Activated B cell treated with CpG ODN at 0.5 μM for 24 hours (primary cell): ENCODE results near the gene TMEM269. TPM values are rescaled to one million over a fixed set of nuclear protein-coding genes. Genes with fewer than 3 reads are reported as not detected.

Experiments used
- ATAC-seq: fragments of 200-7000 bp; cut with Tn5 transposase; one replicate; pipeline ENCODE4 v1.10.0; 2021; ENCODE audit warnings: low read depth, mild to moderate bottlenecking, moderate library complexity
- CTCF ChIA-PET: fragments of 350-600 bp; sonication (Branson Sonifier 250); formaldehyde crosslinking; loops from one replicate; lab custom pipeline; 2021; ENCODE audit warnings: antibody characterized with exemption; lab: Charles Lee
- POLR2A ChIA-PET: fragments of 350-600 bp; sonication (Branson Sonifier 250); formaldehyde crosslinking; loops from one replicate; lab custom pipeline; 2021; ENCODE audit warnings: antibody characterized with exemption; lab: Charles Lee
- DNase-seq: peaks from one replicate; pipeline ENCODE4 v3.0.0; 2022
- H3K27ac Mint-ChIP-seq: one replicate; pipeline ENCODE4 v1.8.0; 2020; ENCODE audit warnings: mixed read lengths
- H3K27me3 Mint-ChIP-seq: one replicate; pipeline ENCODE4 v1.8.0; 2021; ENCODE audit warnings: mixed read lengths
- H3K36me3 Mint-ChIP-seq: one replicate; pipeline ENCODE4 v1.8.0; 2021; ENCODE audit warnings: low read depth, mixed read lengths
- H3K4me1 Mint-ChIP-seq: one replicate; pipeline ENCODE4 v1.8.0; 2021; ENCODE audit warnings: mixed read lengths
- H3K4me3 Mint-ChIP-seq: one replicate; pipeline ENCODE4 v1.8.0; 2020; ENCODE audit warnings: mild to moderate bottlenecking, mixed read lengths
- H3K9me3 Mint-ChIP-seq: one replicate; pipeline ENCODE4 v1.8.0; 2020; ENCODE audit warnings: mixed read lengths
- CTCF ChIP-seq: fragments of 200-600 bp; IDR thresholded peaks from one replicate; pipeline ENCODE4 v1.8.0; 2022; ENCODE audit warnings: antibody characterized with exemption, mild to moderate bottlenecking
- intact Hi-C: fragments of 100-400 bp; cut with micrococcal nuclease; formaldehyde crosslinking; loops from one replicate; pipeline ENCODE4 v1.15.1; 2024
- total RNA-seq: library from RNA; stranded (reverse); gene quantifications from 2 replicates; pipeline ENCODE4 v1.2.3, GENCODE V29; 2022

TMEM269 gene
- total RNA-seq, 1 donor from 2014 or later: 0.31 TPM

- CTCF ChIA-PET: interaction anchor here (1.2 to 2.1 kb wide), 4 partner anchors 12 to 314 kb away, joined by 3 to 9 read pairs (median 4); no protein-coding TSS in a partner anchor
Measured at GRCh38 chr1:42759114-42759513, 25.7 kb upstream of the TMEM269 start.

GRCh38 chr1:42761567-42761966, 23.2 kb upstream of the TMEM269 start:
- ChIA-PET POLR2A (no interaction called here), CTCF (no interaction called here)
- intact Hi-C loops: no loop called here
- no peaks in the 10 kb centered on the region for H3K27me3 Mint-ChIP-seq
- peaks cover 28% of the 10 kb centered on the region for H3K36me3 Mint-ChIP-seq
- DNase-seq (no peak), ATAC-seq (no peak)
- H3K9me3 Mint-ChIP-seq: no peaks in the 10 kb centered on the region
- H3K27ac Mint-ChIP-seq: no peak overlapping the region
- H3K4me1 Mint-ChIP-seq: peaks cover 19% of the 10 kb centered on the region
- no peak for TF ChIP-seq CTCF
- no peak overlapping the region for H3K4me3 Mint-ChIP-seq

More at GRCh38 chr1:42759114-42759513, 25.7 kb upstream of the TMEM269 start:
- Mint-ChIP-seq H3K9me3 (no peaks in the 10 kb centered on the region), H3K36me3 (peaks cover 51% of the 10 kb centered on the region), H3K4me1 (peaks cover 19% of the 10 kb centered on the region), H3K4me3 (no peak overlapping the region), H3K27me3 (no peaks in the 10 kb centered on the region), H3K27ac (peak overlapping the region; percentile 68)
- no peak for DNase-seq
- POLR2A ChIA-PET: interaction anchor here (0.6 to 0.7 kb wide), 3 partner anchors 8 to 495 kb away, joined by 3 to 11 read pairs (median 6); partner anchors contain the start of genes C1orf50 and P3H1
- intact Hi-C loops: no loop called here
- TF ChIP-seq CTCF: no peak
- ATAC-seq: no peak

- ATAC-seq (no peak), DNase-seq (no peak)
- Mint-ChIP-seq H3K9me3 (no peaks in the 10 kb centered on the region), H3K36me3 (peaks cover 24% of the 10 kb centered on the region), H3K4me1 (peaks cover 18% of the 10 kb centered on the region), H3K27me3 (no peaks in the 10 kb centered on the region), H3K27ac (no peak overlapping the region), H3K4me3 (no peak overlapping the region)
- intact Hi-C loops: no loop called here
- ChIA-PET POLR2A (no interaction called here), CTCF (no interaction called here)
- no peak for TF ChIP-seq CTCF
Measured at GRCh38 chr1:42762269-42762668, 22.5 kb upstream of the TMEM269 start.

DNA sequence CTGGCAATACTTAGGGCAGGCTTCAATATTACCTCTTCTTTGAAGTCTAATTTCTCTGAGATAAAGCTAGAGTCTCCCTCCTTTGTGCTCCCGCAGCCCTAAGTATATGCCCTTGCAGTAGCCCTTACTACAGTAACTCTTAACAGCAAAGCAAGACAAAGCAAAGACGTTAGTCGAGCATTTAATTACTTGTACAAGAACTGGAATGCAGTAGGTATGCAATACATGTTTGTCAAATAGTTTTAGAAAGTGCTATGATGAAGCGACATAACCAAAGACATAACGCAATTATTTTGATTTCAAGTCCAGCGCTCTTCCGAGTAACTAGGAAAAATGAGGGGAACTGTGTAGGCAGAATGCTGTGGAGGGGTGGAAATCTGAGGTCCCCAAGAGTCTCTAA, 19.5 kb upstream of the TMEM269 start:
- no peak for DNase-seq
- no peaks in the 10 kb centered on the region for H3K9me3 Mint-ChIP-seq
- POLR2A ChIA-PET: interaction anchor here (2.4 to 3.1 kb wide), 3 partner anchors 51 to 194 kb away, joined by 8 to 32 read pairs (median 24); partner anchors contain the start of genes ERMAP, SLC2A1, SVBP and ZNF691
- peaks cover 29% of the 10 kb centered on the region for H3K4me1 Mint-ChIP-seq
- H3K27ac Mint-ChIP-seq: no peak overlapping the region
- no peaks in the 10 kb centered on the region for H3K27me3 Mint-ChIP-seq
- H3K4me3 Mint-ChIP-seq: no peak overlapping the region
- intact Hi-C loops: loop anchor here (5.0 kb wide), 2 partner anchors 108 to 882 kb away; partner anchors contain the start of gene PPIH
- CTCF ChIA-PET: interaction anchor here (1.3 kb wide), 1 partner anchor 8 kb away, joined by 6 read pairs; no protein-coding TSS in a partner anchor
- no peak for ATAC-seq
- TF ChIP-seq CTCF: no peak
- H3K36me3 Mint-ChIP-seq: peaks cover 15% of the 10 kb centered on the region
